K562 (cell line): ENCODE measurements around the gene CCNL2. TPM values are rescaled to one million over a fixed set of nuclear protein-coding genes. Genes with fewer than 3 reads are reported as not detected.

Experiments used
- CBFA2T2 ChIP-seq: fragments of 450-650 bp; conservative IDR thresholded peaks from 2 replicates; pipeline ENCODE4 v1.6.1; 2017; ENCODE audit warnings: mild to moderate bottlenecking
- CREB1 ChIP-seq, 2 experiments: sonication (generic) in 1 of 2; formaldehyde crosslinking in 1 of 2; IDR thresholded peaks; 2 replicates each; pipeline versions ENCODE4 v1.6.1 to v1.8.0; 2012 to 2022; ENCODE audit warnings: inconsistent platforms in 1 of 2, mild to moderate bottlenecking in 1 of 2, missing genetic modification reagents in 1 of 2, moderate library complexity in 1 of 2
- HDAC1 ChIP-seq, 2 experiments: fragments of 450-650 bp; IDR thresholded peaks; 2 replicates each; pipeline ENCODE4 v1.6.1; 2016 to 2017; ENCODE audit warnings: inconsistent platforms in 1 of 2, mild to moderate bottlenecking in 1 of 2, moderate library complexity in 1 of 2
- HDAC8 ChIP-seq: fragments of 450-650 bp; IDR thresholded peaks from 2 replicates; pipeline ENCODE4 v1.6.1; 2016; ENCODE audit warnings: mild to moderate bottlenecking, missing genetic modification characterization, moderate library complexity, missing compliant biosample characterization
- HMGN3 ChIP-seq: IDR thresholded peaks from 2 replicates; pipeline ENCODE4 v1.6.1; 2011; ENCODE audit warnings: borderline replicate concordance, low read depth, mild to moderate bottlenecking, mixed read lengths, low read length; ENCODE audit not compliant: insufficient read length; ENCODE audit errors: extremely low read depth
- JUND ChIP-seq, 2 experiments: IDR thresholded peaks; 2 replicates in 1 of 2; 3 replicates in 1 of 2; pipeline ENCODE4 v1.6.1; 2011; ENCODE audit warnings: borderline replicate concordance in 2 of 2, low read depth in 2 of 2, low read length in 2 of 2, improper control_type of control experiment in 1 of 2, missing biosample characterization in 1 of 2, missing genetic modification characterization in 1 of 2, missing genetic modification reagents in 1 of 2
- KAT7 ChIP-seq: sonication (generic); formaldehyde crosslinking; IDR thresholded peaks from 2 replicates; pipeline ENCODE4 v1.8.0; 2022; ENCODE audit warnings: missing genetic modification reagents, mild to moderate bottlenecking, borderline replicate concordance
- MEF2A ChIP-seq: IDR thresholded peaks from 2 replicates; pipeline ENCODE4 v1.6.1; 2011; ENCODE audit warnings: low read depth, mild to moderate bottlenecking, low read length, moderate library complexity; ENCODE audit not compliant: control insufficient read depth
- RAD21 ChIP-seq, 2 experiments: fragments of 250-450 bp in 1 of 2; fragments of 450-650 bp in 1 of 2; sonication (Bioruptor Pico) in 1 of 2; formaldehyde crosslinking in 1 of 2; IDR thresholded peaks in 1 of 2; conservative IDR thresholded peaks in 1 of 2; 2 replicates each; pipeline versions ENCODE4 v1.4.0 to v1.8.0; 2020 to 2022; ENCODE audit warnings: mild to moderate bottlenecking in 2 of 2, moderate library complexity in 1 of 2
- SAFB ChIP-seq: fragments of 200-400 bp; formaldehyde crosslinking; IDR thresholded peaks from 2 replicates; pipeline ENCODE4 v1.6.1; 2017; ENCODE audit warnings: low read depth, low read length, borderline replicate concordance
- TCF7L2 ChIP-seq: fragments of 150-350 bp; IDR thresholded peaks from 2 replicates; pipeline ENCODE4 v1.6.1; 2016; ENCODE audit warnings: low read depth, mild to moderate bottlenecking, low read length, moderate library complexity
- TOE1 ChIP-seq, 2 experiments: fragments of 450-650 bp in 1 of 2; sonication (generic) in 1 of 2; formaldehyde crosslinking in 1 of 2; IDR thresholded peaks; 2 replicates each; pipeline versions ENCODE4 v1.7.1 to v1.8.0; 2016 to 2022; ENCODE audit warnings: borderline replicate concordance in 2 of 2, mild to moderate bottlenecking in 2 of 2, antibody characterized with exemption in 1 of 2, inconsistent platforms in 1 of 2, low read depth in 1 of 2, missing genetic modification reagents in 1 of 2, moderate library complexity in 1 of 2
- ZBTB7A ChIP-seq: IDR thresholded peaks from 2 replicates; pipeline ENCODE4 v1.6.1; 2011; ENCODE audit warnings: low read depth, mild to moderate bottlenecking, low read length, moderate library complexity, borderline replicate concordance; ENCODE audit not compliant: control insufficient read depth
- ZKSCAN3 ChIP-seq: fragments of 250-450 bp; sonication (Bioruptor Pico); IDR thresholded peaks from 2 replicates; pipeline ENCODE4 v1.4.0; 2020
- polyA plus RNA-seq, 8 experiments: library from polyadenylated mRNA; depleted of rRNA in 4 of 8; stranded (reverse) in 5 of 8; unstranded in 3 of 8; fragments of >200 nt; fragmentation: Nextera tagmentation in 2 of 8; fragmentation: Illumina TruSeq in 1 of 8; extraction: Ambion mirVana in 2 of 8; extraction: Trizol in 1 of 8; gene quantifications; 2 replicates each; pipeline versions ENCODE4 v1.2.1 to v1.2.3, GENCODE V29; 2011 to 2014; ENCODE audit warnings: inconsistent platforms in 1 of 8, missing spikeins in 1 of 8
- total RNA-seq, 7 experiments: library from RNA; depleted of rRNA in 6 of 7; stranded (reverse); fragments of >200 nt in 6 of 7; fragmentation: Illumina TruSeq in 2 of 7; extraction: Trizol in 2 of 7; gene quantifications; 2 replicates each; pipeline versions ENCODE4 v1.2.1 to v1.2.3, GENCODE V29; 2011 to 2021; ENCODE audit warnings: low replicate concordance in 1 of 7
- TF ChIP-seq, protein P1 (sequence below): fragments of 200-800 bp; sonication (Bioruptor generic); IDR thresholded peaks from 2 replicates; pipeline ENCODE4 v1.6.1; 2017; ENCODE audit warnings: missing genetic modification characterization, missing compliant biosample characterization

CCNL2 gene
- total and polyA plus RNA-seq, 9 of the 15 experiments (the other 6 are each of a cell fraction or from before 2014, with no cell fraction given): 2.8 to 287 (median 94.5) TPM

DNA sequence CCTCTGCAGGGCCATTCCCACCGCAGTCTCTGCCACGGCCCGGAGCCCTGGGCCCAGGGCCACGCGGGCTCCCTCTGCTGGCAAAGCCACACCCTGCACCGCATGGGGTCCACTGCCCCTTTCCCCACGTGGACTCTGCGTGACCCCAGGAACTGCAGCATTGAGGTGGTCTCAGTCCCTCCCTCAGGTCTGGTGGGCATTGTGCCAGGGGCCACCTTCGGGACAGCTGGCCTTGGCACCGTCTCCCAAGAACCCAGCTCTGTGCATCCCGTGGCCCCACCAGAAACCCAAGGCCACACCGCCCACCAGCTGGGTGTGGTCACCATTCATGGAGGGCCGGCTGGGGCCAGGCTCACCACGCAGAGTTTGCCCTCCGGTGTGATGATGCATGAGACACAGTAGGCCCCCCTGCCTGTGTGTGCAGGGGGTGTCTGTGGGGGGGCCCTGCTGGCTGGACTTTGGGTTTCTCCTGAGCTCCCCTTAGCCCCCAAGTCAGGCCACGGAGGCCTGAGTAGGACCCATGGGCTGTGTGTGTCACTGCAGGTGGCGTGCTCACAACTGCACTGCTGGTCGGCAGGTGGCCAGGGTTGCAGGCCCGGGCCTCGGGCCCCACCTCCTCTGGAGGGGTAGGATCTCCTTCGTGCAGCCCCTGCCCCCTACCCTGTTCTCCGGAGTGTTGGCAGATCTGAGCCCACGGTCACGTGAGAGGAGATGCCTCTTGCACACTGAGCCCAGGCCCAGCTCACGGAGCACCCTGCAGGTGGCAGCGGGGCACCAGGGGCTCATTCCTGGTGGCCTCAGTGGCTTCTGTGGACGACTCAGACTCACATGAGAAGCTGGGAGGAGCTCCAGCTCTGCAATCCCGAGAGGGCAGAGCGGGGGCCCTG lies 42.1 kb upstream of the CCNL2 start (continued):
- no peak for TF ChIP-seq TCF7L2
- TF ChIP-seq MEF2A: no peak
- TF ChIP-seq CBFA2T2: no peak
- TF ChIP-seq RAD21 (CRISPR knock-in tag; conservative IDR thresholded peaks at IDR 0.05 in 1 of 2, IDR thresholded peaks at IDR 0.05 in 1 of 2): peak; percentile 77 to 92
- TF ChIP-seq TOE1 (IDR thresholded peaks at IDR 0.05; ENCODE audit: borderline replicate concordance): peak; percentile 62; the same call in 1 of the 2 replicates
- no peak for TF ChIP-seq TOE1 (CRISPR knock-in tag; IDR thresholded peaks at IDR 0.05; ENCODE audit: borderline replicate concordance, low read depth)
- 0 out of 2 replicates have a peak, but pooled peaks have one; percentile 58 for TF ChIP-seq KAT7 (CRISPR knock-in tag)
- TF ChIP-seq HDAC8: no peak
- TF ChIP-seq JUND (IDR thresholded peaks at IDR 0.05; ENCODE audit: borderline replicate concordance, low read depth, low read length): peak; percentile 34; the same call in 1 of the 2 replicates
- no peak for TF ChIP-seq JUND (tag; IDR thresholded peaks at IDR 0.05; ENCODE audit: borderline replicate concordance, low read depth, low read length)
- TF ChIP-seq CREB1 (IDR thresholded peaks at IDR 0.05): no peak
- peak; percentile 62; the same call in 1 of the 2 replicates for TF ChIP-seq CREB1 (CRISPR knock-in tag; IDR thresholded peaks at IDR 0.05)
- peak in 1 of 2 experiments; percentile 87; a peak in 2 of 4 replicates for TF ChIP-seq HDAC1 (IDR thresholded peaks at IDR 0.05)
- TF ChIP-seq, protein P1, sequence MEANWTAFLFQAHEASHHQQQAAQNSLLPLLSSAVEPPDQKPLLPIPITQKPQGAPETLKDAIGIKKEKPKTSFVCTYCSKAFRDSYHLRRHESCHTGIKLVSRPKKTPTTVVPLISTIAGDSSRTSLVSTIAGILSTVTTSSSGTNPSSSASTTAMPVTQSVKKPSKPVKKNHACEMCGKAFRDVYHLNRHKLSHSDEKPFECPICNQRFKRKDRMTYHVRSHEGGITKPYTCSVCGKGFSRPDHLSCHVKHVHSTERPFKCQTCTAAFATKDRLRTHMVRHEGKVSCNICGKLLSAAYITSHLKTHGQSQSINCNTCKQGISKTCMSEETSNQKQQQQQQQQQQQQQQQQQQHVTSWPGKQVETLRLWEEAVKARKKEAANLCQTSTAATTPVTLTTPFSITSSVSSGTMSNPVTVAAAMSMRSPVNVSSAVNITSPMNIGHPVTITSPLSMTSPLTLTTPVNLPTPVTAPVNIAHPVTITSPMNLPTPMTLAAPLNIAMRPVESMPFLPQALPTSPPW (CRISPR knock-in tag): peak; percentile 49; the same call in 1 of the 2 replicates
- no peak for TF ChIP-seq ZKSCAN3 (CRISPR knock-in tag)
- peak; percentile 97 for TF ChIP-seq ZBTB7A
- TF ChIP-seq HMGN3: peak; percentile 38
- TF ChIP-seq SAFB: peak; percentile 73; the same call in 1 of the 2 replicates
